T-helper 1 cell treated with Interleukin-12 subunit alpha and Interleukin-12 subunit beta and Interleukin-4 antibody, amounts not matched to agents 30 μg/mL and 1 μg/mL, for 36 hours (primary cell): ENCODE results near the gene AGT.

Experiments
- H3K27ac Mint-ChIP-seq: one replicate; pipeline ENCODE4 v1.8.0; 2021; ENCODE audit warnings: mild to moderate bottlenecking, mixed read lengths
- H3K27me3 Mint-ChIP-seq: one replicate; pipeline ENCODE4 v1.8.0; 2021; ENCODE audit warnings: low read depth, mixed read lengths
- H3K36me3 Mint-ChIP-seq: one replicate; pipeline ENCODE4 v1.8.0; 2021; ENCODE audit warnings: low read depth, mixed read lengths
- H3K4me1 Mint-ChIP-seq: one replicate; pipeline ENCODE4 v1.8.0; 2021; ENCODE audit warnings: low read depth, mixed read lengths
- H3K4me3 Mint-ChIP-seq: one replicate; pipeline ENCODE4 v1.8.0; 2021; ENCODE audit warnings: mild to moderate bottlenecking, moderate library complexity, mixed read lengths
- H3K9me3 Mint-ChIP-seq: one replicate; pipeline ENCODE4 v1.8.0; 2021; ENCODE audit warnings: mixed read lengths

The AGT gene

GRCh38 chr1:230713915-230714764 lies at the start of gene AGT:
Gene AGT, minus strand, starts transcription at chr1:230714122. Its CDS starts 3,299 bp downstream, at chr1:230710823.
- peaks cover 10% of the 10 kb centered on the region for H3K27me3 Mint-ChIP-seq
- no peaks in the 10 kb centered on the region for H3K9me3 Mint-ChIP-seq
- no peaks in the 10 kb centered on the region for H3K36me3 Mint-ChIP-seq
- no peak within 1 kb of the TSS for H3K27ac Mint-ChIP-seq
- H3K4me1 Mint-ChIP-seq, result no peaks in the 10 kb centered on the region
- H3K4me3 Mint-ChIP-seq, result no peak within 1 kb of the TSS

GRCh38 chr1:230761443-230762167 lies 47.7 kb upstream of the AGT start:
- Mint-ChIP-seq H3K4me3 (no peak overlapping the region), H3K4me1 (no peaks in the 10 kb centered on the region), H3K9me3 (no peaks in the 10 kb centered on the region), H3K27me3 (no peaks in the 10 kb centered on the region), H3K27ac (no peak overlapping the region), H3K36me3 (no peaks in the 10 kb centered on the region)

GRCh38 chr1:230760360-230760827 lies 46.5 kb upstream of the AGT start:
- Mint-ChIP-seq H3K36me3 (no peaks in the 10 kb centered on the region), H3K4me1 (no peaks in the 10 kb centered on the region), H3K4me3 (no peak overlapping the region), H3K27me3 (no peaks in the 10 kb centered on the region), H3K9me3 (no peaks in the 10 kb centered on the region), H3K27ac (no peak overlapping the region)

- H3K27me3 Mint-ChIP-seq, result no peaks in the 10 kb centered on the region
- no peaks in the 10 kb centered on the region for H3K36me3 Mint-ChIP-seq
- H3K4me3 Mint-ChIP-seq, result no peak overlapping the region
- no peak overlapping the region for H3K27ac Mint-ChIP-seq
- no peaks in the 10 kb centered on the region for H3K9me3 Mint-ChIP-seq
- no peaks in the 10 kb centered on the region for H3K4me1 Mint-ChIP-seq
Measured at GRCh38 chr1:230759369-230760065, 45.6 kb upstream of the AGT start.

GRCh38 chr1:230758709-230759368 lies 44.9 kb upstream of the AGT start:
- H3K9me3 Mint-ChIP-seq, result no peaks in the 10 kb centered on the region

GRCh38 chr1:230757856-230758708 lies 44.2 kb upstream of the AGT start:
- H3K4me1 Mint-ChIP-seq, result peaks cover 6% of the 10 kb centered on the region
- no peaks in the 10 kb centered on the region for H3K9me3 Mint-ChIP-seq
- H3K36me3 Mint-ChIP-seq, result no peaks in the 10 kb centered on the region
- H3K4me3 Mint-ChIP-seq, result no peak overlapping the region
- H3K27ac Mint-ChIP-seq, result no peak overlapping the region
- no peaks in the 10 kb centered on the region for H3K27me3 Mint-ChIP-seq

More at GRCh38 chr1:230758709-230759368, 44.9 kb upstream of the AGT start:
- peaks cover under 1% of the 10 kb centered on the region for H3K4me1 Mint-ChIP-seq
- H3K27ac Mint-ChIP-seq, result no peak overlapping the region
- no peak overlapping the region for H3K4me3 Mint-ChIP-seq
- H3K36me3 Mint-ChIP-seq, result no peaks in the 10 kb centered on the region
- no peaks in the 10 kb centered on the region for H3K27me3 Mint-ChIP-seq

- Mint-ChIP-seq H3K4me3 (no peak overlapping the region), H3K9me3 (no peaks in the 10 kb centered on the region), H3K27ac (no peak overlapping the region), H3K4me1 (peaks cover 8% of the 10 kb centered on the region), H3K36me3 (no peaks in the 10 kb centered on the region), H3K27me3 (no peaks in the 10 kb centered on the region)
Measured at GRCh38 chr1:230754796-230755195, 40.9 kb upstream of the AGT start.

GRCh38 chr1:230753586-230754251 lies 39.8 kb upstream of the AGT start:
- H3K27ac Mint-ChIP-seq, result no peak overlapping the region
- H3K4me3 Mint-ChIP-seq, result peak overlapping the region; percentile 79
- H3K9me3 Mint-ChIP-seq, result no peaks in the 10 kb centered on the region
- H3K36me3 Mint-ChIP-seq, result no peaks in the 10 kb centered on the region
- H3K4me1 Mint-ChIP-seq, result peaks cover 8% of the 10 kb centered on the region
- no peaks in the 10 kb centered on the region for H3K27me3 Mint-ChIP-seq

- Mint-ChIP-seq H3K4me3 (peak overlapping the region; percentile 17), H3K4me1 (peaks cover 8% of the 10 kb centered on the region), H3K9me3 (no peaks in the 10 kb centered on the region), H3K36me3 (no peaks in the 10 kb centered on the region), H3K27me3 (no peaks in the 10 kb centered on the region), H3K27ac (no peak overlapping the region)
Measured at GRCh38 chr1:230753191-230753585, 39.3 kb upstream of the AGT start.

GRCh38 chr1:230752407-230752806 lies 38.5 kb upstream of the AGT start:
- Mint-ChIP-seq H3K9me3 (no peaks in the 10 kb centered on the region), H3K4me3 (no peak overlapping the region), H3K27ac (no peak overlapping the region), H3K36me3 (no peaks in the 10 kb centered on the region), H3K4me1 (peaks cover 8% of the 10 kb centered on the region), H3K27me3 (no peaks in the 10 kb centered on the region)

- Mint-ChIP-seq H3K27me3 (no peaks in the 10 kb centered on the region), H3K27ac (no peak overlapping the region), H3K4me3 (no peak overlapping the region)
Measured at GRCh38 chr1:230750986-230751625, 37.2 kb upstream of the AGT start.

GRCh38 chr1:230750576-230750975 lies 36.7 kb upstream of the AGT start:
- H3K27ac Mint-ChIP-seq, result no peak overlapping the region
- H3K4me1 Mint-ChIP-seq, result peaks cover 8% of the 10 kb centered on the region
- no peaks in the 10 kb centered on the region for H3K36me3 Mint-ChIP-seq
- no peaks in the 10 kb centered on the region for H3K27me3 Mint-ChIP-seq
- H3K4me3 Mint-ChIP-seq, result no peak overlapping the region
- no peaks in the 10 kb centered on the region for H3K9me3 Mint-ChIP-seq

More at GRCh38 chr1:230750986-230751625, 37.2 kb upstream of the AGT start:
- peaks cover 8% of the 10 kb centered on the region for H3K4me1 Mint-ChIP-seq
- no peaks in the 10 kb centered on the region for H3K36me3 Mint-ChIP-seq
- H3K9me3 Mint-ChIP-seq, result no peaks in the 10 kb centered on the region

GRCh38 chr1:230749635-230750034 lies 35.7 kb upstream of the AGT start:
- H3K9me3 Mint-ChIP-seq, result no peaks in the 10 kb centered on the region
- no peaks in the 10 kb centered on the region for H3K36me3 Mint-ChIP-seq
- H3K27me3 Mint-ChIP-seq, result no peaks in the 10 kb centered on the region
- no peak overlapping the region for H3K4me3 Mint-ChIP-seq
- no peak overlapping the region for H3K27ac Mint-ChIP-seq
- H3K4me1 Mint-ChIP-seq, result peaks cover 8% of the 10 kb centered on the region
